SK-N-SH (cell line): Measurements from ENCODE around the gene NPEPL1. TPM values are rescaled to one million over a fixed set of nuclear protein-coding genes. Genes with fewer than 3 reads are reported as not detected.

Experiments used
- CTCF ChIA-PET: fragments of 300-600, 350-600 bp; formaldehyde crosslinking; extraction: SDS; loops from one replicate; lab custom pipeline; 2021; lab: Yijun Ruan, JAX
- POLR2A ChIA-PET: fragments of 350-600 bp; sonication (Branson Sonifier 250); formaldehyde crosslinking; extraction: SDS; loops from one replicate; lab custom pipeline; 2020; ENCODE audit warnings: antibody characterized with exemption, inconsistent platforms; lab: Yijun Ruan, JAX
- DNase-seq: peaks from one replicate; pipeline ENCODE4 v3.0.0; 2012
- H2AFZ ChIP-seq: fragments of 200-600 bp; sonication (generic); 2 replicates; pipeline ENCODE4 v1.8.1; 2016; ENCODE audit warnings: antibody characterized with exemption, mild to moderate bottlenecking, low read depth
- H3F3A ChIP-seq: fragments of 200-600 bp; sonication (generic); replicated peaks from 2 replicates; pipeline ENCODE3; 2016; ENCODE audit warnings: antibody characterized with exemption, mild to moderate bottlenecking; ENCODE audit not compliant: insufficient read depth
- H3K27ac ChIP-seq, 2 experiments: fragments of 200-500 bp in 1 of 2; fragments of 200-600 bp in 1 of 2; sonication (Bioruptor generic) in 1 of 2; sonication (generic), shearing (Covaris generic) in 1 of 2; 2 replicates each; pipeline versions ENCODE4 v1.5.1 to v1.6.1; 2014 to 2016; ENCODE audit warnings: low read depth in 2 of 2, inconsistent platforms in 1 of 2, low read length in 1 of 2, mild to moderate bottlenecking in 1 of 2, mixed read lengths in 1 of 2
- H3K27me3 ChIP-seq: fragments of 200-600 bp; sonication (generic), shearing (Covaris generic); 2 replicates; pipeline ENCODE4 v1.6.1; 2016; ENCODE audit warnings: mixed run types; ENCODE audit not compliant: insufficient read depth
- H3K36me3 ChIP-seq, 2 experiments: fragments of 200-500 bp in 1 of 2; fragments of 200-600 bp in 1 of 2; sonication (Bioruptor generic) in 1 of 2; sonication (generic) in 1 of 2; replicated peaks in 1 of 2; 2 replicates each; pipeline versions ENCODE3 to v1.5.1; 2014 to 2016; ENCODE audit warnings: low read length in 1 of 2, mild to moderate bottlenecking in 1 of 2; ENCODE audit not compliant: insufficient read depth in 2 of 2, control insufficient read depth in 1 of 2
- H3K4me1 ChIP-seq, 2 experiments: fragments of 200-500 bp in 1 of 2; fragments of 200-600 bp in 1 of 2; sonication (Bioruptor generic) in 1 of 2; sonication (generic), shearing (Covaris generic) in 1 of 2; 2 replicates each; pipeline versions ENCODE4 v1.5.1 to v1.6.1; 2014 to 2016; ENCODE audit warnings: low read depth in 1 of 2, low read length in 1 of 2, mixed run types in 1 of 2; ENCODE audit not compliant: insufficient read depth in 2 of 2, control insufficient read depth in 1 of 2
- H3K4me2 ChIP-seq: fragments of 200-600 bp; sonication (generic), shearing (Covaris generic); 2 replicates; pipeline ENCODE4 v1.6.1; 2017; ENCODE audit warnings: mixed run types
- H3K4me3 ChIP-seq, 2 experiments: fragments of 200-500 bp in 1 of 2; fragments of 200-600 bp in 1 of 2; sonication (Bioruptor generic) in 1 of 2; sonication (generic), shearing (Covaris generic) in 1 of 2; 2 replicates each; pipeline versions ENCODE4 v1.5.1 to v1.8.1; 2014 to 2016; ENCODE audit warnings: low read depth in 2 of 2, inconsistent platforms in 1 of 2, low read length in 1 of 2, mild to moderate bottlenecking in 1 of 2, mixed read lengths in 1 of 2, moderate library complexity in 1 of 2
- H3K79me2 ChIP-seq: fragments of 200-600 bp; sonication (generic); 2 replicates; pipeline ENCODE4 v1.8.1; 2017; ENCODE audit warnings: mild to moderate bottlenecking; ENCODE audit not compliant: insufficient read depth
- H3K9ac ChIP-seq: fragments of 200-600 bp; sonication (generic); 2 replicates; pipeline ENCODE4 v1.6.1; 2017; ENCODE audit warnings: mixed run types
- H3K9me2 ChIP-seq: fragments of 200-600 bp; sonication (generic); 2 replicates; pipeline ENCODE4 v1.6.1; 2017; ENCODE audit warnings: mixed run types
- H3K9me3 ChIP-seq: fragments of 200-600 bp; sonication (generic); 2 replicates; pipeline ENCODE4 v1.6.1; 2017; ENCODE audit warnings: mixed run types, mild to moderate bottlenecking, moderate library complexity
- H4K20me1 ChIP-seq: fragments of 200-600 bp; sonication (generic); 2 replicates; pipeline ENCODE4 v1.6.1; 2017; ENCODE audit warnings: mild to moderate bottlenecking, mixed run types; ENCODE audit not compliant: insufficient read depth
- CHD2 ChIP-seq: fragments of 150-350 bp; IDR thresholded peaks from 2 replicates; pipeline ENCODE4 v1.6.1; 2018; ENCODE audit warnings: low read length; ENCODE audit not compliant: partially characterized antibody
- ELF1 ChIP-seq: IDR thresholded peaks from 2 replicates; pipeline ENCODE4 v1.4.0; 2012
- EP300 ChIP-seq, 2 experiments: IDR thresholded peaks; 2 replicates each; pipeline versions ENCODE4 v1.4.0 to v1.6.1; 2012; ENCODE audit warnings: borderline replicate concordance in 1 of 2, low read depth in 1 of 2, low read length in 1 of 2
- EZH2phosphoT487 ChIP-seq: fragments of 200-600 bp; sonication (generic); IDR thresholded peaks from 2 replicates; pipeline ENCODE4 v1.6.1; 2017; ENCODE audit warnings: low read depth, mixed run types, mild to moderate bottlenecking, antibody characterized with exemption, moderate library complexity, borderline replicate concordance
- FOSL2 ChIP-seq: IDR thresholded peaks from 2 replicates; pipeline ENCODE4 v1.4.0; 2012; ENCODE audit warnings: low read depth, mild to moderate bottlenecking, moderate library complexity, borderline replicate concordance
- FOXJ3 ChIP-seq: sonication (generic); formaldehyde crosslinking; IDR thresholded peaks from 2 replicates; pipeline ENCODE4 v1.5.1; 2020; ENCODE audit warnings: mild to moderate bottlenecking, missing genetic modification reagents
- FOXM1 ChIP-seq: IDR thresholded peaks from 2 replicates; pipeline ENCODE4 v1.4.0; 2012; ENCODE audit warnings: low read depth, mild to moderate bottlenecking
- GABPA ChIP-seq: IDR thresholded peaks from 2 replicates; pipeline ENCODE4 v1.4.0; 2012; ENCODE audit warnings: low read depth, mild to moderate bottlenecking
- MAX ChIP-seq: IDR thresholded peaks from 2 replicates; pipeline ENCODE4 v1.4.0; 2012; ENCODE audit warnings: low read depth
- NFIC ChIP-seq: IDR thresholded peaks from 2 replicates; pipeline ENCODE4 v1.4.0; 2012; ENCODE audit warnings: borderline replicate concordance
- POLR2AphosphoS5 ChIP-seq: IDR thresholded peaks from 2 replicates; pipeline ENCODE4 v1.6.1; 2012; ENCODE audit warnings: low read depth, low read length
- RCOR1 ChIP-seq: fragments of 150-350 bp; IDR thresholded peaks from 2 replicates; pipeline ENCODE4 v1.6.1; 2017; ENCODE audit warnings: antibody characterized with exemption, low read length
- RFX5 ChIP-seq: IDR thresholded peaks from 2 replicates; pipeline ENCODE4 v1.6.1; 2012; ENCODE audit warnings: mild to moderate bottlenecking, improper control_type of control experiment, low read length
- SIN3A ChIP-seq: IDR thresholded peaks from 2 replicates; pipeline ENCODE4 v1.6.1; 2012; ENCODE audit warnings: low read depth, mild to moderate bottlenecking, low read length, moderate library complexity, borderline replicate concordance
- TAF1 ChIP-seq: IDR thresholded peaks from 2 replicates; pipeline ENCODE4 v1.6.1; 2012; ENCODE audit warnings: low read depth, mild to moderate bottlenecking, low read length, moderate library complexity, borderline replicate concordance
- TCF12 ChIP-seq: IDR thresholded peaks from 2 replicates; pipeline ENCODE4 v1.4.0; 2012
- WGBS: methylation state at CpG from one replicate; pipeline ENCODE4 v1.1.6; 2017; ENCODE audit warnings: low lambda C conversion rate; 5-methylcytosine and 5-hydroxymethylcytosine counted together
- polyA plus RNA-seq, 3 experiments: library from polyadenylated mRNA; depleted of rRNA; stranded (reverse); fragments of >200 nt; gene quantifications; 2 replicates each; pipeline ENCODE4 v1.2.3, GENCODE V29; 2012
- TF ChIP-seq, protein P1 (sequence below): fragments of 150-350 bp; IDR thresholded peaks from 2 replicates; pipeline ENCODE4 v1.6.1; 2017; ENCODE audit warnings: antibody characterized with exemption, low read length, low read depth, borderline replicate concordance
- TF ChIP-seq, protein P2 (sequence below): fragments of 150-350 bp; IDR thresholded peaks from 2 replicates; pipeline ENCODE4 v1.6.1; 2016; ENCODE audit warnings: mild to moderate bottlenecking, low read depth, low read length

The NPEPL1 gene
- polyA plus RNA-seq, 1 of the 3 experiments (the other 2 are of a cell fraction): 2.8 TPM

DNA sequence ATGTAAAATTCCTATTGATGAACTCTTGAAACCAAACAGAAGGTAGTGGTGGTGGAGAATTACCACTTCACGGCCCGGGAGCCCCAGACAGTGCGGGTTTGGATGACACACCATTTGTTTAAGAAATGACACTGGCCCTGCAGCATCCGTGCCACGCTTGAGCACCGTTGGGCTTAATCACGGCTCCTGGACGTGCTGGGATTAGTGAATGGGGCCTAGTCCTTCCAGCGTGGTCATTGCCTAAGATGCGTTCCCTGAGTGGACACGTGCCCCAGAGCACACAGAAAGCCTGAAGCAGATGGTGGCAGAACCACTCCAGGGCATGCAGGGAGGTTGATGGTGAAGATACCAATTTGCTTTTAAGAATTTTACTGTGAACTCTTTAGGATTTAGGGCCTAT lies 27.0 kb upstream of the NPEPL1 start:
- Histone ChIP-seq H3K9me3 (no peaks in the 10 kb centered on the region), H3K9me2 (no peaks in the 10 kb centered on the region), H3K79me2 (peaks cover 83% of the 10 kb centered on the region), H3F3A (no peaks in the 10 kb centered on the region), H3K9ac (no peak overlapping the region), H3K27ac (no peak overlapping the region; a peak in 1 of 4 replicates), H3K4me2 (no peak overlapping the region), H3K4me3 (no peak overlapping the region), H3K36me3 (peaks cover 46 to 78% of the 10 kb centered on the region in 2 experiments), H4K20me1 (peaks cover 3% of the 10 kb centered on the region; the same call in 1 of the 2 replicates), H3K4me1 (peaks cover 5 to 8% of the 10 kb centered on the region in 2 experiments; a peak in 1 of 4 replicates), H3K27me3 (no peaks in the 10 kb centered on the region), H2AFZ (no peak overlapping the region)
- ChIA-PET POLR2A (no interaction called here), CTCF (no interaction called here)
- TF ChIP-seq, protein P1, sequence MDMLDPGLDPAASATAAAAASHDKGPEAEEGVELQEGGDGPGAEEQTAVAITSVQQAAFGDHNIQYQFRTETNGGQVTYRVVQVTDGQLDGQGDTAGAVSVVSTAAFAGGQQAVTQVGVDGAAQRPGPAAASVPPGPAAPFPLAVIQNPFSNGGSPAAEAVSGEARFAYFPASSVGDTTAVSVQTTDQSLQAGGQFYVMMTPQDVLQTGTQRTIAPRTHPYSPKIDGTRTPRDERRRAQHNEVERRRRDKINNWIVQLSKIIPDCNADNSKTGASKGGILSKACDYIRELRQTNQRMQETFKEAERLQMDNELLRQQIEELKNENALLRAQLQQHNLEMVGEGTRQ: no peak
- TF ChIP-seq NFIC (no peak), CHD2 (no peak), EP300 (IDR thresholded peaks at IDR 0.05; ENCODE audit: borderline replicate concordance in 1 of 2, low read depth in 1 of 2, low read length in 1 of 2) (no peak), TAF1 (no peak), FOSL2 (no peak), SIN3A (no peak), MAX (no peak), GABPA (no peak), ELF1 (no peak), FOXJ3 (no peak), FOXM1 (no peak), RCOR1 (no peak), RFX5 (no peak), TCF12 (no peak), POLR2AphosphoS5 (no peak), EZH2phosphoT487 (no peak)
- TF ChIP-seq, protein P2, sequence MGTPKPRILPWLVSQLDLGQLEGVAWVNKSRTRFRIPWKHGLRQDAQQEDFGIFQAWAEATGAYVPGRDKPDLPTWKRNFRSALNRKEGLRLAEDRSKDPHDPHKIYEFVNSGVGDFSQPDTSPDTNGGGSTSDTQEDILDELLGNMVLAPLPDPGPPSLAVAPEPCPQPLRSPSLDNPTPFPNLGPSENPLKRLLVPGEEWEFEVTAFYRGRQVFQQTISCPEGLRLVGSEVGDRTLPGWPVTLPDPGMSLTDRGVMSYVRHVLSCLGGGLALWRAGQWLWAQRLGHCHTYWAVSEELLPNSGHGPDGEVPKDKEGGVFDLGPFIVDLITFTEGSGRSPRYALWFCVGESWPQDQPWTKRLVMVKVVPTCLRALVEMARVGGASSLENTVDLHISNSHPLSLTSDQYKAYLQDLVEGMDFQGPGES: no peak
- DNase-seq: no peak
- 85% methylated on average over 11 of the region's 11 CpGs for WGBS
